ENCODE results near the gene FGF11. TPM values are rescaled to one million over a fixed set of nuclear protein-coding genes. Genes with fewer than 3 reads are reported as not detected.

The FGF11 gene
- total and polyA plus RNA-seq, 2 of the 13 experiments (the other 11 are each of a cell fraction or from before 2014, with no cell fraction given) = 0.20 to 7.6 TPM

DNA sequence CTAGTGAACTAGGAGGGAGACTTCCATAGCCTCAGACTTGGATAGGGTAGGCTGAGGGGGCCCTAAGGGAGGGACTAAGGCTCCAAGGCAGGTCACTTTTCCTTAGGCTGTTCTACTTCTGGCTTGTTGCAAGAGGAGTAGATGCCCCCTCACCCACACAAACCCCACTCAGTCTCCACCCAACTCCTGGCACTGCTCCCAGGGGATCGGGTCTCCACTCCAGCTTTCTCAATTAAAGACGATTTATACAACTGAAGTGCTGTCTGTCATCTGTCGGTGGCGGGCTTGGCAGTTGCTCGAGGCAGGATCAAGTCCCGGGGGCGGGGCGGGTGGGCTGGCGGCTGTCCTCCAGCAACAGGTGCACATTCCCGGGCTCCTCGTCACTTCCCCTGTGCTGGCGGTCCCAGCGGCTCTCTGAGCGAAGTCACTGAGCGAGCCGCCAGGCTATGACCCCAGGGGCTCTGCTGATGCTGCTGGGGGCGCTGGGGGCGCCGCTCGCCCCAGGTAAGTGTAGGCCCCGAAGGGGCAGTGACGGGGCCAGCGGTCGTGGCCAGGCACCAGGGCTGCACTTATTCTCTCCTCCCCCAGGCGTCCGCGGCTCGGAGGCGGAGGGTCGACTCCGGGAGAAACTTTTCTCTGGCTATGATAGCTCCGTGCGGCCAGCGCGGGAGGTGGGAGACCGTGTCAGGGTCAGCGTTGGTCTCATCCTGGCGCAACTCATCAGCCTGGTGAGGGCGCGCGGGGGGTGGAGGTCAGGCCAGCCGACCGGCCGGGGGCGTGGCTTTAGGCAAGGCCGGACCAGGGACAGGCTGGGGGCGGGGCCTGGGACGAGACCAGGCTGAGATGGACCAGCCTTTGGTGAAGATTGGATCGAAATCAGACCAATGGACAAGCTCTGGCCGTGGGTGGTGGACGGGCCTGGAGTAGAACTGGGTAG, 5.6 kb downstream of the FGF11 start, which contains the start of gene CHRNB1 (continued):
- TF ChIP-seq ZNF329 (CRISPR knock-in tag; IDR thresholded peaks at IDR 0.05; ENCODE audit: low read depth) (no peak), CHCHD3 (CRISPR knock-in tag; IDR thresholded peaks at IDR 0.05) (no peak), ZNF12 (CRISPR knock-in tag; IDR thresholded peaks at IDR 0.05) (no peak), GABPA (IDR thresholded peaks at IDR 0.05; ENCODE audit: low read depth, low read length) (no peak), GABPA (CRISPR knock-in tag; IDR thresholded peaks at IDR 0.05; ENCODE audit: low read depth) (peak; percentile 63), ATRX (CRISPR knock-in tag; IDR thresholded peaks at IDR 0.05; ENCODE audit: borderline replicate concordance) (no peak), SP1 (IDR thresholded peaks at IDR 0.05) (no peak), SP1 (CRISPR knock-in tag; IDR thresholded peaks at IDR 0.05) (peak; percentile 68), ATF7-NPFF (CRISPR knock-in tag; IDR thresholded peaks at IDR 0.05; ENCODE audit: low read depth) (peak; percentile 57), ZBTB7B (CRISPR knock-in tag; IDR thresholded peaks at IDR 0.05) (peak; percentile 87; the same call in 1 of the 2 replicates), ZNF335 (CRISPR knock-in tag; IDR thresholded peaks at IDR 0.05) (0 out of 2 replicates have a peak, but pooled peaks have one; percentile 23), ZNF747 (CRISPR knock-in tag; IDR thresholded peaks at IDR 0.05; ENCODE audit: borderline replicate concordance) (peak; percentile 78; the same call in 1 of the 2 replicates), MED1 (CRISPR knock-in tag; IDR thresholded peaks at IDR 0.05) (peak; percentile 37; the same call in 1 of the 2 replicates), KDM4B (CRISPR knock-in tag; IDR thresholded peaks at IDR 0.05) (no peak), MIER3 (CRISPR knock-in tag; IDR thresholded peaks at IDR 0.05; ENCODE audit: borderline replicate concordance) (peak; percentile 20; the same call in 1 of the 2 replicates), ZNF235 (CRISPR knock-in tag; IDR thresholded peaks at IDR 0.05; ENCODE audit: borderline replicate concordance) (0 out of 2 replicates have a peak, but pooled peaks have one; percentile 53), ZNF383 (CRISPR knock-in tag; IDR thresholded peaks at IDR 0.05; ENCODE audit: borderline replicate concordance) (0 out of 2 replicates have a peak, but pooled peaks have one; percentile 57), MYNN (CRISPR knock-in tag; IDR thresholded peaks at IDR 0.05; ENCODE audit: low read depth) (no peak), CENPT (CRISPR knock-in tag; IDR thresholded peaks at IDR 0.05; ENCODE audit: low read depth) (no peak), SKI (IDR thresholded peaks at IDR 0.05; ENCODE audit: partially characterized antibody) (peak; percentile 31), YEATS4 (CRISPR knock-in tag; IDR thresholded peaks at IDR 0.05; ENCODE audit: borderline replicate concordance) (no peak)
- TF ChIP-seq, protein P1, sequence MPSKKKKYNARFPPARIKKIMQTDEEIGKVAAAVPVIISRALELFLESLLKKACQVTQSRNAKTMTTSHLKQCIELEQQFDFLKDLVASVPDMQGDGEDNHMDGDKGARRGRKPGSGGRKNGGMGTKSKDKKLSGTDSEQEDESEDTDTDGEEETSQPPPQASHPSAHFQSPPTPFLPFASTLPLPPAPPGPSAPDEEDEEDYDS (CRISPR knock-in tag; IDR thresholded peaks at IDR 0.05) = peak; percentile 87
- TF ChIP-seq, protein P2, sequence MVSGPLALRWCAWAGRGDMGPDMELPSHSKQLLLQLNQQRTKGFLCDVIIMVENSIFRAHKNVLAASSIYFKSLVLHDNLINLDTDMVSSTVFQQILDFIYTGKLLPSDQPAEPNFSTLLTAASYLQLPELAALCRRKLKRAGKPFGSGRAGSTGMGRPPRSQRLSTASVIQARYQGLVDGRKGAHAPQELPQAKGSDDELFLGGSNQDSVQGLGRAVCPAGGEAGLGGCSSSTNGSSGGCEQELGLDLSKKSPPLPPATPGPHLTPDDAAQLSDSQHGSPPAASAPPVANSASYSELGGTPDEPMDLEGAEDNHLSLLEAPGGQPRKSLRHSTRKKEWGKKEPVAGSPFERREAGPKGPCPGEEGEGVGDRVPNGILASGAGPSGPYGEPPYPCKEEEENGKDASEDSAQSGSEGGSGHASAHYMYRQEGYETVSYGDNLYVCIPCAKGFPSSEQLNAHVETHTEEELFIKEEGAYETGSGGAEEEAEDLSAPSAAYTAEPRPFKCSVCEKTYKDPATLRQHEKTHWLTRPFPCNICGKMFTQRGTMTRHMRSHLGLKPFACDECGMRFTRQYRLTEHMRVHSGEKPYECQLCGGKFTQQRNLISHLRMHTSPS (CRISPR knock-in tag; IDR thresholded peaks at IDR 0.05; ENCODE audit: low read depth) = peak; percentile 73; the same call in 1 of the 2 replicates
- TF ChIP-seq, protein P3, sequence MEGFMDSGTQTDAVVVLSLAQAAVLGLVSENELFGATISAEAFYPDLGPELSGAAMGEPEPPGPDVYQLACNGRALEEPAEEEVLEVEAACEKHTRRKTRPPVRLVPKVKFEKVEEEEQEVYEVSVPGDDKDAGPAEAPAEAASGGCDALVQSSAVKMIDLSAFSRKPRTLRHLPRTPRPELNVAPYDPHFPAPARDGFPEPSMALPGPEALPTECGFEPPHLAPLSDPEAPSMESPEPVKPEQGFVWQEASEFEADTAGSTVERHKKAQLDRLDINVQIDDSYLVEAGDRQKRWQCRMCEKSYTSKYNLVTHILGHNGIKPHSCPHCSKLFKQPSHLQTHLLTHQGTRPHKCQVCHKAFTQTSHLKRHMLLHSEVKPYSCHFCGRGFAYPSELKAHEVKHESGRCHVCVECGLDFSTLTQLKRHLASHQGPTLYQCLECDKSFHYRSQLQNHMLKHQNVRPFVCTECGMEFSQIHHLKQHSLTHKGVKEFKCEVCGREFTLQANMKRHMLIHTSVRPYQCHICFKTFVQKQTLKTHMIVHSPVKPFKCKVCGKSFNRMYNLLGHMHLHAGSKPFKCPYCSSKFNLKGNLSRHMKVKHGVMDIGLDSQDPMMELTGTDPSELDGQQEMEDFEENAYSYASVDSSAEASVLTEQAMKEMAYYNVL (CRISPR knock-in tag; IDR thresholded peaks at IDR 0.05; ENCODE audit: borderline replicate concordance) = 0 out of 2 replicates have a peak, but pooled peaks have one; percentile 61
- TF ChIP-seq, protein P4, sequence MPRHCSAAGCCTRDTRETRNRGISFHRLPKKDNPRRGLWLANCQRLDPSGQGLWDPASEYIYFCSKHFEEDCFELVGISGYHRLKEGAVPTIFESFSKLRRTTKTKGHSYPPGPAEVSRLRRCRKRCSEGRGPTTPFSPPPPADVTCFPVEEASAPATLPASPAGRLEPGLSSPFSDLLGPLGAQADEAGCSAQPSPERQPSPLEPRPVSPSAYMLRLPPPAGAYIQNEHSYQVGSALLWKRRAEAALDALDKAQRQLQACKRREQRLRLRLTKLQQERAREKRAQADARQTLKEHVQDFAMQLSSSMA (CRISPR knock-in tag; IDR thresholded peaks at IDR 0.05) = 0 out of 2 replicates have a peak, but pooled peaks have one; percentile 56

All from HepG2 (cell line).